Erythroblast (primary cell): ENCODE data around the gene PSMA2.

Experiments used
- GATA1 ChIP-seq: IDR thresholded peaks from 2 replicates; pipeline ENCODE4 v1.6.1; 2011; ENCODE audit warnings: low read depth, mild to moderate bottlenecking, control low read depth, low read length, moderate library complexity
- POLR2A ChIP-seq: IDR thresholded peaks from 2 replicates; pipeline ENCODE4 v1.6.1; 2011; ENCODE audit warnings: mild to moderate bottlenecking, low read length

- TF ChIP-seq POLR2A = no peak
- no peak for TF ChIP-seq GATA1
Measured at GRCh38 chr7:42950417-42950816, 18.4 kb upstream of the PSMA2 start.
